Subcutaneous adipose tissue (tissue), 4 donors: ENCODE data around the gene RELT. TPM values are rescaled to one million over a fixed set of nuclear protein-coding genes. Genes with fewer than 3 reads are reported as not detected.

ENCODE experiments used
- CTCF ChIP-seq: fragments of 450-650 bp; IDR thresholded peaks from one replicate; pipeline ENCODE4 v1.5.1; 2016; ENCODE audit warnings: low read depth, mild to moderate bottlenecking, control low read depth, antibody characterized with exemption, moderate library complexity
- total RNA-seq, 4 donors: library from RNA; depleted of rRNA; stranded (reverse); fragments of >200 nt; gene quantifications; one replicate each; pipeline ENCODE4 v1.1.0, GENCODE V29; 2016

The RELT gene
- total RNA-seq, 4 donors from 2014 or later: 3.1 to 5.1 (median 4.0) TPM

GRCh38 chr11:73384531-73384871 lies 8.3 kb downstream of the RELT start:
- TF ChIP-seq CTCF: no peak

GRCh38 chr11:73384872-73385689 lies 8.9 kb downstream of the RELT start:
- no peak for TF ChIP-seq CTCF

- no peak for TF ChIP-seq CTCF
Measured at GRCh38 chr11:73386016-73386415, 9.8 kb downstream of the RELT start.

GRCh38 chr11:73386546-73386945 lies 10.3 kb downstream of the RELT start:
- no peak for TF ChIP-seq CTCF

- no peak for TF ChIP-seq CTCF
Measured at GRCh38 chr11:73387594-73388264, 11.5 kb downstream of the RELT start.

- no peak for TF ChIP-seq CTCF
Measured at GRCh38 chr11:73388265-73389133, 12.3 kb downstream of the RELT start.

GRCh38 chr11:73389134-73389525 lies 12.9 kb downstream of the RELT start:
- no peak for TF ChIP-seq CTCF
